Measurements from ENCODE around the gene CSNK1G2. TPM values are rescaled to one million over a fixed set of nuclear protein-coding genes. Genes with fewer than 3 reads are reported as not detected.

Gene CSNK1G2
- polyA plus RNA-seq, 1 donor: 37.1 TPM

DNA sequence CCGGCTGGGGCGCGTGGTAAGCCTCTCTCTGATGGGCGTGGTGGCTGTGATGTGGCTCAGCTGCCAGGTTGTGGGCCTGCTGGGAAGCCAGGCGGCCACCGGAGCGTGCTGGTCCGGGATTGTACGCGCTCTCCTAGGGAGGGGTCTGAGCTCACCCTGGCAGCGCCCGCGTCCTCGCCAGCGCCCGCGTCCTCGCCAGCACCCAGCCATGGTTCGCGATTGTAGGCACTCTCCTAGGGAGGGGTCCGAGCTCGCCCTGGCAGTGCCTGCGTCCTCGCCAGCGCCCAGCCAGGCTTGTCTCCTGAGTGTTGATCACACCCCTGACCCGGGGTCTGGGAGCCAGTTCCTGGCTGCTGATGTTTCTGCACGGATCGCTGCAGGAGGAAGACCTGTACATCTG is 22.0 kb upstream of the CSNK1G2 start:
- DNase-seq (ENCODE audit: low read depth): no peak

DNA sequence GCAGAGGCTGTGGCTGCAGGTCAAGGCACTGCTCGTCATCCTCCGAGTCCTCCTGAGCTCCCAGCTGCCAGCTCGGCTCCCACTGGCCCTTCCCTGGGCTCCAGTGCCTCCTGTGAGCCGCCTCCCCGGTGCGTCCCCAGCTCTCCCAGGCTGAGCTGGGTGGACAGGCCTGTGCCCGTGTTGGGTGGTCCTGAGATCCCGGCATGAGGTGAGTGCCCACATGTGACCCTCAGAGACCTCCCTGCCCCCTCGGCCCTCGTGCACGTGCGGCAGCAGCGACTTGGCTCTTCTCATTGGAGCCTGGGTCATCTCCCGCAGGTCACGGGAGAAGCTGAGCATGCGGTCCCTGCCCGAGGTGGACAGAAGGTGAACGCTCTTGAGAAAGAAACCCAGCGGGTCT is 20.3 kb upstream of the CSNK1G2 start:
- no peak for DNase-seq (ENCODE audit: low read depth)

DNA sequence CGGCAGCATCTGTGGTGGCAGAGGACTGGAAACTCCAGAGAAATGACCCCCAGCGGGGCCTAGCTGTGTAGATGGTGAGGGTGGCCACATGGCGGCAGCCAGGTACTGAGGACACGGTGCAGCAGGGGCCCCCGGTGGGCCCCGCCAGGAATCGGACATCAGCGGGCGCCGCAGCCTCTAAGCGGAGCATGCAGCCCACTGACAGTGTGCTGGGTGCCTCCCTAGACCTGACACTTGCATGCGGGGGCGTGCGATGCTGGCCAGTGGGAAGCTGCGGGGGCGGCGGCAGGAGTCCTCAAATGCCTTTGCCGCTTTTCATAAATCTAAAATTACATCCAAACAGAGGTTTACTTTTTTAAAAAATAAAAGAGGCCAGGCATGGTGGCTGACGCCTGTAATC is 19.6 kb upstream of the CSNK1G2 start:
- no peak for DNase-seq (ENCODE audit: low read depth)

DNA sequence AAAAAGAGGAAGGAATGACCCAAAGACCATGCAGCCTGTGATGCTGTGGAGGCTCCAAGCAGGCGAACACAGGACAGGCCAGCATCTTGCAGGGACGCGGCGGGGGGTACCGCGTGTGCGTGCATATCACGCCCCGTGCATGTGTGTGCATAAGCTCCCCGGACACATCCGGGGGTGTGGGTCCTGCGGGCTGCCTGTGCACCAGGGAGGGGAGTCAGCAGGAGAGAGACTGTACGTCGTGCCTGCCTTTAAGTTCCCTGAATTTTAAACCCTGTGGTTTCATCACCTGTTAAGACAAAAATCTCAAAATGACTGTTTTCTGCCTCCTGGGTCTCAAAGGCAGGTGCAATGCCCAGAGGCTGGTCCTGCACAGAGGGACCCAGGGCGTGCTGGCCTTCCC is 19.1 kb upstream of the CSNK1G2 start:
- DNase-seq (ENCODE audit: low read depth): no peak

DNA sequence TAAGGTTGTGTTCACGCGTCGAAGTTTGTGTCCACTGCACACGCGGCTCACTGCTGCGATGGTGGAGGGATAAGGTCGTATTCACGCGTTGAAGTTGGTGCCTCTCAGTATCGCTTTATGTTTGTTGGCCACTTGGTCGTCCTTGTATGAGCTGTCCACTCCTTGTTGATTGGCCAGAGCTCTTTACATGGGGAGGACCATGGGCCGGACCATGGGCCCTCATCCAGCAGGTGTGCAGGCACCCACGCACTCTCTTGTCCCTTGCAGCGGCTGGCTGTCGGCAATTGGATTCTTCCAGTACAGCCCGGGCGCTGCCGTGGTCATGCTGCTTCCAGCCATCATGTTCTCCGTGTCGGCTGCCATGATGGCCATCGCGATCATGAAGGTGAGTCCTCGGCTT is 18.2 kb upstream of the CSNK1G2 start:
- DNase-seq (ENCODE audit: low read depth): no peak

DNA sequence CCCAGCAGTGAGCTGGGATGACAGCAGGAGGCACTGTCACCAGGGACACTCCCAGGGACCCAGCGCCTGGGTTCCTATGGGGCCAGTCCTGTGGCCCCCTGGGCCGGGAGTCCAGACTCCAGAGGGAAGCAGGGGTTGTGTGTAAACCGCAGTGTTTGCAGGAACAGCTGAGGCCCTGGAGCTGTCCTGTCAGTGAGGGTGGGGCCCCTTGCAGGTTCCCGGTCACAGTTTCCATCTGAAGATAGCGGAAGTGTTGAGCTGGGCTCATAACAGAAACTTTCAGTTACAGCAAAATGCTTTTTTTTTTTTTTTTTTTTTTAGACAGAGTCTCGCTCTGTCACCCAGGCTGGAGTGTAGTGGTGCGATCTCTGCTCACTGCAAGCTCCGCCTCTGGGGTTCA is 17.7 kb upstream of the CSNK1G2 start:
- DNase-seq (ENCODE audit: low read depth): no peak

DNA sequence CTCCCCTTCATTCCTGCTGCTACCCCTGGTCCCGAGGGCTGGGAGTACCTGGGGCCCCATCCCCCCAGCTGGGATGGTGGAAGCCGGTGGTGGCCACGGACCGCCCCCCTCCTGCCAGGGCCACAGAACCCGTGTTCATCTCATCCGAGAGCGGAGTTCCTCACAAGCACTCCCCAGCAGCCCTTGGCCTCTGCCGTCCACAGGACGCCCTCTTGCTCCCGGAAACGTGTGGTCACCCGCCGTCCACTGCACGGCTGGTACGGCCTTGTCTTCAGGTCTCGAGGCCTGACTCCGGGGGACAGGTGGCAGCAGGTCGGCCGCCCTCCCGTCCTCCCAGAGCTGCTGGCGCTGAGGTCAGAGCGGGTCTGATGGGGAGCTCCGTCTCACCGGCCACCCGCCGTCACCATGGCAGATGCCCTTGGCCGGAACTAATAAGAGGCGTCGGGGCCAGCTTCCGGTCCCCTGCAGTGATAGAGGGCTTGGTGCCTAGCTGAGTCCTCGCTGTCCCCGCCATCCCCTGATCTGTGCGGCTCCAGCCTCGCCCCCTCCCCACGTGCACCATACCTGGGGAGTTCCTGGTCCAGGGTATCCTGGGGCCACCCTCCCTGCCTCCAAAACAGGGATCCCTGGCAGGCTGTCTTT is 16.5 kb upstream of the CSNK1G2 start:
- DNase-seq (ENCODE audit: low read depth): no peak

DNA sequence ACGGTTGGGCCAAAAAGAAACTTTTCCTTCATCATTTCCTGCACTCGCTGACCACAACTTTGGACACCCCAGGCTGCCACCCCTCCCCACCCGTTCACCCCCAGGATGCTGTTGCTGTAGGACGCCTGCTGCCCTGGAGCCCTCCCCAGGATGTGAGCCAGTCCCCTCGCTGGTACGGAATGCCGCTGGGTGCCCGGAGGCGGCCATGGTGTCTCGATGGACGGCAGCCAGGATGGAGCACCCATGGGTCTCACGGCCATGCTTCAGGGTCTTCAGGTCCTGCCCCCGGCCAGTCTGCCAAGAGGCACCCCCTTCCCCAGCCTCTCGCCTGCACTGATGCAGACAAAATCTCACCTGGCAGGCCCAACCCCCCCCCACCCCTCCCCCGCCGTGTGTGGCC is 15.4 kb upstream of the CSNK1G2 start:
- DNase-seq (ENCODE audit: low read depth): no peak

DNA sequence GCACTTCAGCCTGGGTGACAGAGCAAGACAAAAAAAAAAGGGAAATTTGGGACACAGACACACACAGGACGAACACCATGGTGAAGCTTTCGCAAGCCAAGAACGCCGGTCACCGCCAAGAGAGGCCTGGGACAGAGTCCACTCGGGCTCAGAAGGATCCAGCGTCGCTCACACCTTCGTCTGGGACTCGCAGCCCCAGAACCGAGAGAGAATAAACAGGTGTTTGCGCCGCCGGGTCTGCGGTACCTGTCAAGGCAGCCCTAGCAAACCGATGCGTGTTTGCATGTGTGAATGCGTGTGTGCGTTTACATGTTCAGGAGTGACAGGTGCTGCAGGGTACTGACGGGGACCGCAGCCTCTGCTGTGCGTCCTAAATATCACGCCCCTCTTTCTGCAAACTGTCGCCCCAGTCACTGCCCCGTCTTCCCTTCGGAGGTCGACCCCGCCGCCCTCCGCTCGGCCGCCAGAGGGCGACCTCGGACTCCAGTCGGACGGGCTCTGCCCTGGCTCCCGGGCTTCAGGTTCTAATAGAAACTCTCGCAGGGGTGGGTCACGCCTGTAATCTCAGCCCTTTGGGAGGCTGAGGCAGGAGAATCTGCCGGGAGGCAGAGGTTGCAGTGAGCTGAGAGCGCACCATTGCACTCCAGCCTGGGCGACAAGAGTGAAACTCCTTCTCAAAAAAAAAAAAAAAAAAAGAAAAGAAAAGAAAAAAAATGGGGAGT is 11.8 kb upstream of the CSNK1G2 start:
- no peak for DNase-seq (ENCODE audit: low read depth)

DNA sequence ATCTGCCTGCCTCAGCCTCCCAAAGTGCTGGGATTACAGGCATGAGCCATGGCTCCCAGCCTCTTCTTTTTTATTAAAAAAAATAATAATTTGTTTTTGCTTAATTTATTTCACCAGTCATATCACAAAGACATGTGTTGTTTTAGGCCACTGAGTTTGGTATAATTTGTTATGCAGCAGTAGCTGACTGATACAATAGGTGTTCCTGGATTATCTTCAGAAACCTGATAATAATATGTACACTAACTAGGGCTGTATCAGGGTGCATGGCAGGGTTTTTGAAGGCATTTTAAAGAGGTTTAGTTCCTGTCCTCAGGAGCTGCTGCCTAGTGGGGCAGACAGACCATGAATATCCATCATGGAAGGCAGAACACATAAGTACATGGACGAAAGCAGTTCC is 9.5 kb upstream of the CSNK1G2 start:
- DNase-seq (ENCODE audit: low read depth): no peak

DNA sequence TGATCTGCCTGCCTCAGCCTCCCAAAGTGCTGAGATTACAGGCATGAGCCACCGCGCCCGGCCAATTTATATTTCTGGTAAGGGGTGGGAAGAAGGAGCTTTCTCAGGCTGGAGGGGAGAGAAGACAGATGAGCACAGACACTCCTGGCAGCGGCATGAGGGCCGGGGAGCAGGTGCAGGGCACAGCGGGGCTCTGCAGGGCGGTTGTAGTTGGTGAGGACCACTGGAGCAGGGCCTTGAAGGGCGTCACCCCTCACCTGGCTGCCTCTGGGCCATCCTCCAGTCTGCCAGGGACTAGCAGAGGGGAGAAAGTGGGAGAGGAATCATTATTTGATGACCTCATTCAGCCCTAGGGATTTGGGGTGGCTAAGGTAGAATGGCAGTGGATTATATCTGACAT is 8.6 kb upstream of the CSNK1G2 start:
- no peak for DNase-seq (ENCODE audit: low read depth)

DNA sequence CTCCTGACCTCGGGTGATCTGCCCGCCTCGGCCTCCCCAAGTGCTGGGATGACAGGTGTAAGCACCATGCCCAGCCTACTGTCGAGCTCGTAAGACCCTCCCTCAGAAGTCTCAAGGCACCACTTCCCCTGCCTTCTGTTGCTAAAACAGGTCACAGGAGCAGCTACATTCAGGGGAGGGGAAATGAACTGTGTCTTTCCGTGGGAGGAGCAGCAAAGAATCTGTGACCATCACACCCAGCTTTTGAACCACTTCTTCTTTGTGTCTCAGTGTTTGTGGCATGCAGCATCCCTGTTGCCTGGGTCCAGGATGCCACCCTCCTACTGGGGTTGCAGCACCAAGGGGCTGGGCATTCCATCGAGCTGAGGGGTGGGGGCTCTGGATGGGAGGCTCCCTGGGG is 7.7 kb upstream of the CSNK1G2 start:
- DNase-seq (ENCODE audit: low read depth): no peak

DNA sequence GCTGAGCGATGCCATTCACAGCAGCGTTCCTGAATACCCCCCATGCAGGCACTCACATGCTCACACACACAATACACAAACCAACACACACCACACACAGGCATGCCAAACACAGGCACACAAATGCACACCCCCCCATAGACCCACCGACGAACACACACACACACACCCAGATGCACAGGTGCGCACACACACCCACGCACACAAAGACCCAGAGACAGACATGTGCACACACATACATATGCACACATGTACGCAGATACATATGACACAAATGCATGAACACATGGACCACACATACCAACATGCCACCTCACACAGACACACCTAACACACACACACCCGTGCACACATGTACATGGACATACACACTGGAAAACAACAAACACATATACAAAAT is 7.0 kb upstream of the CSNK1G2 start:
- DNase-seq (ENCODE audit: low read depth): no peak

DNA sequence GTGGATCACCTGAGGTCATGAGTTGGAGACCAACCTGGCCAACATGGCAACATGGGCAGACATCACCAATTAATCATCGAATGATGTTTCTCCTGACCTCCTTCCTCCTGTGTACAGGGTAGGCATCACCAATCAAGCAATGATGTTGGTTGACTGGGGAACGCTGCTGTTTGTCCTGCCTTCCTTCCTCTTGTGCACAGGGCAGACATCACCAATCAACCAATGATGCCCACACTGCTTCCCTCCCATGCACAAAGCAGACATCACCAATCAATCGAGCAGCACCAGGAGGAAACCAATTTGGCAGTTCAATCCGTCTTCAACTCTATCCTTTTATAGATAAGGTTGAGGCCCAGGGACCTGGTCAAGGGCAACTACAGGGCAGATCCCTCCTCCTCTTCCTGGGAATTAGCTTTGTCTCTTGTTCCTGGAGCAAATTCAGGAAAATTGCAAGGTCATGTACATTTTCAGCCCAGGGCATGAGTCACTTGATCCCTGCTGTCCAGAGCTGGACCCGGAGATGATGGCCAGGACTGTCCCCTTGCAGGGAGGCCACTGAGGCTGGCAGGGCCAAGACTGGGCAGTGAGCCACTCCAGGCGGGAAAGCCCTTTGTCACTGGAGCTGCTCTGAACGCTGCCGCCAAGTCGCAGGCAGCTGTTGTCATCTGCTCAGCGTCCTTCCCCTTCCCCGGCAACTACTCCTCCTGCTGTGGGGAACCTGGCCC is 5.3 kb upstream of the CSNK1G2 start:
- no peak for DNase-seq (ENCODE audit: low read depth)

DNA sequence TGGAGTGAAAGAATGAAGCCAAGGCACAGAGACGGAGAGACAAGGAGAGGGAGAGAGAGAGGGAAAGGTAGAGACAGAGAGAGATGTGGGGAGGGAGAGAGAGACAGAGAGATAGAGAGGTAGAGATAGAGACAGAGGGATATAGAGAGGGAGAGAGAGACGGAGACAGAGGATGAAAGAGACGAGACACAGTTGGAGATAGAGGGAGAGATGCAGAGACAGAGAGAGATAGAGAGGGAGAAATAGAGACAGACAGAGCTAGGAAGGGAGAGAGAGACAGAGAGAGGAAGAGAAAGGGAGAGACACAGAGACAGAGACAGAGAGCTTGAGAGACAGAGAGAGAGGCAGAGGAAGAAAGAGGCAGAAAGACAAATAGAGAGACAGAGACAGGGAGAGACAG is 4.5 kb upstream of the CSNK1G2 start:
- no peak for DNase-seq (ENCODE audit: low read depth)

DNA sequence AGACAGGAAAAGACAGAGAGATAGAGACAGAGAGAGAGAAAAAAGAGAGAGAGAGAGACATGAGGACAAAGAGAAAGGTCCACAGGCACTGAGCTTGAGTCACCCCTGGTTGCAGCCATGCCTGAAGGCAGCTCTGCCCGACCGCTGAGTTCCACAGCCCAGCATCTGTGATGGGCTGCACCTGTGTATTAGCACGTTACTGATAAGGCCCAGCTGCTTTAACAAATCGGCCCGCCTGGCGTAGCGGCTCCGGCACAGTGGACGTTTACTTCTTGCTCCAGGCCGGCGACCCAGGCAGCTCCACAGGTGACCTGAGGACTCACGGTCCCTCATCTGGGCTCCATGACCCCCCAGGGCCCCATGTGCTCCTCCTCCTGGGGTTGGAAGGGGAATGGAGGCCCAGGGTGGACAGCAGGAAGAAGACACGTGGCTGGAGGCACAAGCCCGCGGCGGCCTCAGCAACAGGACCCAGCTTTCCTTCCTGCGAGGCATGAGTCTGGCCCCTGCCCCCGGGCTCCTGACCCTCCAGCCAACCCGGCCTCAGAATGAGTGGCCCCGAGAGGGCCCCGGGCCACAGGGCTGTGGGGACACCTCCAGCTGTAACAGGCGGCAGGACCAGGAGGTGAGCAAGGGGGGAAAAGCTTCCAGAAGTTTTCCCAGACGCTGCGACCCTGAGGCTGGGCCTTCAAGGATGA is 3.9 kb upstream of the CSNK1G2 start:
- no peak for DNase-seq (ENCODE audit: low read depth)

DNA sequence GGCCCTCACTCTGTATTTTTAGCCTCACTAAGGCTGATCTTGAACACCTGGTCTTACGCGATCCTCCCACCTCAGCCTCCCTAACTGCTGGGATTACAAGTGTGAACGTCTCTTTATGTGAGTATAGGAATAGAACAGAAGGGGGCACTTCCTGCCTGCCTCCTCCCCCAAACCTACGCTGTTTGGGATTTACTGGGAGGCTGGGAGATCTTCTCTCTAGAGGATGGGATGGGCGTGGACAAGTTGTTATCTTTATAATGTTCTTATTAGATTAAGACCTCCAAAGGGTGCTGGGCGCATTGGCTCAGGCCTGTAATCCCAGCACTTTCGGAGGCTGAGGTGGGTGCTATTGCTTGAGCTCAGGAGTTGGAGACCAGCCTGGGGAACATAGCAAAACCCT is 2.9 kb upstream of the CSNK1G2 start:
- DNase-seq (ENCODE audit: low read depth): no peak

DNA sequence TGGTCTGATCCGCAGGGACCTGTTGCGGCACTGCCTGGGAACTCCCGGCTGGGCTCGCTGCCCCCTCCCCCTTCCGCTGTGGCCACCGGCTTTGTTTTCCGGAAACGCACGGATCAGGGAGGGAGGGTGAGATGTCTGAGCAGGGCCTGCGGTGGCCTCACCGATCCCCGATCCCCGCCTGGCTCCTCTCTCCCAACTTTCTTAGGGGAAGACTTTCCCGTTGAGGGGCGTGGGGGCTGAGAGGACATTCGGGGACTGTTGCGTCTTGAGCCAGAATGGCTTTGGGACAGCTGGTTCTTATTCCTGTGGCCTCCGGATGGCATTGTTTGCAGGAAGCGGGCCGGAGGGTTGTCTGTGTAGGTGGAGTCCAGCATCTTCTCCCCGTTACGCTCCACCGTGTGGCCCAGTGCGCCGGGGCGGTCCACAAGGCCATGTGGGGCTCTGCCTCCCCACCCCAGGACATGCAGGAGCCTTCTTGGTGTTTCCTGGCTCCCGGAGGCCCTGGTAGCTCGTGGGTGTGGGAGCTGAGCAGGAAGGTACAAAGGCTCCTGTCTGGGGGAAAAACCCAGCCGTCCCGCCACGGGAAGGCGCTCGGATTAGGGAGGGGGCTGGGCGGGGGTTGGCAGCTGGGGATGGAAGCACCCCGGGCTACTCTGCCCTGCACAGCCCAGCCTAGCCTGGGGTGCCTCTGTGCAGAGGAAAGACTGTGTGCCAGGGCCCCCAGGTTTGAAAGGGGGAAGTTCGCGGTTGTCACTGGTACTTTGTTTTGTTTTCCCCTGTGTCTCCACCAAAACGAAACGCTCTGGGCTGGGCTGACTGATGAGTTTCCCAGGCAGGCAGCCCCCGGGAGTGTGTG is 1.3 kb downstream of the CSNK1G2 start:
- DNase-seq (ENCODE audit: low read depth): no peak

DNA sequence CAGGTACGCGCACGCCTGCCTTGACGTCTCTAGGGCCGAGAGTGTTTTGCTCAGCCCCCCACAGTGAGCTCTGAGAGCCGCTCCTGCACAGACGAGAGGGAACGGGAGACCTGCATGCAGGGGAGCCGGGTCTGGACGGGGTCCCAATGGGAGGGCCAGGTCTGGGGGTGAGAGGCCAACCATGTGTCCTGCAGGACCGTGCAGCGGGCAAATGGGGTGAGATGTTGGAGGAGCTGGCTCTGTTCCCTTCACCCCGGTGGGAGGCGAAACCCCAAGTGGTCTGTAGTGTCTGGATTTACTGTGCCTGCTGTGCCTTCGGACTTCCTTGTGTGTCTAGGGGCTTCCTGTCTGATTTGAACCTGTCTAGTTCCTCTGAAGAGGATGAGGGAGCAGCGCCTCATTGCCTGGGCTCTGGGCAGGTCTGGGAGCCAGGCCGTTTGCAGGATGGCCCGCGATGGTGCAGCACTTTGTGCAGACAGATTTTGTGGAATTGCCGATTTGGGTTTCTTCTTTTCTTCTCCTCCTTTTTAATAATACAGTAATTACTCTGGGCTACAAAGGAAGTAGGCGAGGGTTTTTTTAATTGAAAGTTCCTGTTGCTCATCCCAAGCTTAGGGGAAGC is 2.1 kb downstream of the CSNK1G2 start:
- DNase-seq (ENCODE audit: low read depth): no peak

DNA sequence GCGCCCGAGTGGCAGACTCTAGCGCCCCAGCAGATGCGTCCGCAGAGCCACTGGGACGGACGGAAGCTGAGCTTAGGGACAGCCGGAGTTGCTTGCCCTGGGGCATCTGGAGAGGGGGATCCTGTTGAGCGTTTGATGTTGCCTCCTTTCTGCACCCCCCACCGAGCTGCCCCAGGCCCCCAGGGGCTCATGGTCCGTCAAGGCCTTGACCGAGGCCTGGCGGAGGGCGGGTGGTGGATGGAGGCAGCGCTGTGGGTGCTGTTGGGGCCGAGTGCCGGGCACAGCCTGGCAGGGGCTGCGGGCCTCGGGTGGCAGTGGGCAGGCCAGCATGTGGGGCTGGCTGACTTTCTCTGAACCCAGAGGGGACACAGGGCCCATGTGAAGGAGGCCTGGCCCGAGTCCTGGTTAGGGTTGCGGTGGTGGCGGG is 2.7 kb downstream of the CSNK1G2 start:
- DNase-seq (ENCODE audit: low read depth): no peak
